ENCODE results near the gene BRS3.
"Not testable (repeated sequence)": the region's sequence is repeated elsewhere in the genome, so short reads cannot be mapped to it uniquely, and the experiment has no call there.

Gene BRS3

GRCh38 chrX:136487647-136488046 is at the start of gene BRS3:
BRS3 (plus strand) TSS chrX:136487947; CDS start chrX:136488115, 168 bp downstream.
- Histone ChIP-seq H3K27me3 (ENCODE audit: insufficient read depth, low read depth, severe bottlenecking) (peaks cover 64% of the 10 kb centered on the region), H3K27ac (no peak within 1 kb of the TSS), H3K4me3 (ENCODE audit: low read depth, low read length) (no peak within 1 kb of the TSS), H3K36me3 (no peaks in the 10 kb centered on the region), H3K9me3 (ENCODE audit: severe bottlenecking) (no peaks in the 10 kb centered on the region)
- no peak for DNase-seq
- TF ChIP-seq CTCF (IDR thresholded peaks at IDR 0.05; ENCODE audit: low read depth, low read length) = no peak

DNA sequence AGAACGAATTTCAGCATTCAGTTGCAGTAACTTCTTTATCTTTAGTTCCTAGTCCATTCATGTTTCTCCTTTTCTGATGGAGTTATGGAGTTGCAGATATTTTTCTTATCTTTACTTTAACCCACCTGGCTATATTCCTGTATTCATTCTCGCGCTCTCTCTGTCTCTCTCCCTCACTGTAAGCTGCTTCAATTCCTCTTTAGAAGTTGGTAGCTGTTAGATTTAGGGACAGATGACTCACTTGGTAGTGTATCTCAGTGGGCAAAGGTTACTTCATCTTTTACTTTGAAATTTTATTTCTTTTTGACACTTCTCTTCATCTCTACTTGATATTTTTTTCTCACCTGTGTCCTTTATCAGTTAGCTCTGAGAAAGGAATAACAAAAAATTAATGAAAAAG is 49.6 kb upstream of the BRS3 start:
- H3K4me3 ChIP-seq (ENCODE audit: low read depth, low read length) = no peak overlapping the region
- TF ChIP-seq CTCF (IDR thresholded peaks at IDR 0.05; ENCODE audit: low read depth, low read length) = no peak
- no peak overlapping the region for H3K27ac ChIP-seq
- no peak for DNase-seq
- no peaks in the 10 kb centered on the region for H3K9me3 ChIP-seq (ENCODE audit: severe bottlenecking)
- peaks cover 21% of the 10 kb centered on the region for H3K27me3 ChIP-seq (ENCODE audit: insufficient read depth, low read depth, severe bottlenecking)
- H3K36me3 ChIP-seq = no peaks in the 10 kb centered on the region

DNA sequence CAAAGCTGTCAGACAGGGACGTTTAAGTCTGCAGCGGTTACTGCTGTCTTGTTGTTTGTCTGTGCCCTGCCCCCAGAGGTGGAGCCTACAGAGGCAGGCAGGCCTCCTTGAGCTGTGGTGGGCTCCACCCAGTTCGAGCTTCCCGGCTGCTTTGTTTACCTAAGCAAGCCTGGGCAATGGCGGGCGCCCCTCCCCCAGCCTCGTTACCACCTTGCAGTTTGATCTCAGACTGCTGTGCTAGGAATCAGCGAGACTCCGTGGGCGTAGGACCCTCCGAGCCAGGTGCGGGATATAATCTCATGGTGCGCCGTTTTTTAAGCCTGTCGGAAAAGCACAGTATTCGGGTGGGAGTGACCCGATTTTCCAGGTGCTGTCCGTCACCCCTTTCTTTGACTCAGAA is 42.1 kb upstream of the BRS3 start:
- H3K27ac ChIP-seq; H3K36me3 ChIP-seq; H3K9me3 ChIP-seq (ENCODE audit: severe bottlenecking); DNase-seq; H3K4me3 ChIP-seq (ENCODE audit: low read depth, low read length); H3K27me3 ChIP-seq (ENCODE audit: insufficient read depth, low read depth, severe bottlenecking): not testable (repeated sequence)

DNA sequence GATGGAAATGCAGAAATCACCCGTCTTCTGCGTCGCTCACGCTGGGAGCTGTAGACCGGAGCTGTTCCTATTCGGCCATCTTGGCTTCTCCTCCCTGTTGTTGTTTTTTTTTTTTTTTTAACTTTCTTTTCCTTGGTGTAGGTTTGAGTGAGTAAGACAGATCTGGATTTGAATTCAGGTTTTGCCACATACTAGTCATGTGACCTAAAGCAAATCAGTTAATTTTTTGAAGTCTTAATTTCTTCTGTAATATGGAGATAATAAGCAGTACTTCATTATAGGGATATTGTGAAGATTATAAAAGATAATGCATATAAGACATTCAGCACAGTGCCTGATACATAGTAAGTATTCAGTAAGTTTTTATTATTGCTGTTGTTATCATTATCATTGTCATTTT is 41.5 kb upstream of the BRS3 start:
- Histone ChIP-seq H3K36me3 (no peaks in the 10 kb centered on the region), H3K4me3 (ENCODE audit: low read depth, low read length) (no peak overlapping the region)

GRCh38 chrX:136447308-136447707 is 40.4 kb upstream of the BRS3 start:
- Histone ChIP-seq H3K27ac (no peak overlapping the region), H3K27me3 (ENCODE audit: insufficient read depth, low read depth, severe bottlenecking) (peaks cover 5% of the 10 kb centered on the region), H3K9me3 (ENCODE audit: severe bottlenecking) (no peaks in the 10 kb centered on the region), H3K36me3 (no peaks in the 10 kb centered on the region), H3K4me3 (ENCODE audit: low read depth, low read length) (no peak overlapping the region)
- DNase-seq = no peak
- TF ChIP-seq CTCF (IDR thresholded peaks at IDR 0.05; ENCODE audit: low read depth, low read length) = no peak

More for the DNA sequence above, 41.5 kb upstream of the BRS3 start:
- H3K27me3 ChIP-seq (ENCODE audit: insufficient read depth, low read depth, severe bottlenecking) = peaks cover 5% of the 10 kb centered on the region
- H3K27ac ChIP-seq = no peak overlapping the region
- no peak for TF ChIP-seq CTCF (IDR thresholded peaks at IDR 0.05; ENCODE audit: low read depth, low read length)
- no peaks in the 10 kb centered on the region for H3K9me3 ChIP-seq (ENCODE audit: severe bottlenecking)
- DNase-seq = no peak

GRCh38 chrX:136447968-136448367 is 39.8 kb upstream of the BRS3 start:
- H3K27me3 ChIP-seq (ENCODE audit: insufficient read depth, low read depth, severe bottlenecking) = peaks cover 5% of the 10 kb centered on the region
- no peak for DNase-seq
- H3K27ac ChIP-seq = no peak overlapping the region
- H3K36me3 ChIP-seq = no peaks in the 10 kb centered on the region
- no peak for TF ChIP-seq CTCF (IDR thresholded peaks at IDR 0.05; ENCODE audit: low read depth, low read length)
- H3K4me3 ChIP-seq (ENCODE audit: low read depth, low read length) = no peak overlapping the region
- no peaks in the 10 kb centered on the region for H3K9me3 ChIP-seq (ENCODE audit: severe bottlenecking)
